T-helper 2 cell treated with Interferon-gamma antibody and Interleukin-4, amounts not matched to agents 5 μg/mL and 100 μg/mL, for 36 hours (primary cell): Measurements from ENCODE around the gene ODAD4.

Experiments
- DNase-seq: peaks from one replicate; pipeline ENCODE4 v3.0.0; 2021; ENCODE audit warnings: low spot score
- H3K27ac Mint-ChIP-seq: one replicate; pipeline ENCODE4 v1.8.0; 2021; ENCODE audit warnings: mild to moderate bottlenecking, mixed read lengths
- H3K27me3 Mint-ChIP-seq: one replicate; pipeline ENCODE4 v1.8.0; 2021; ENCODE audit warnings: low read depth, mixed read lengths
- H3K36me3 Mint-ChIP-seq: one replicate; pipeline ENCODE4 v1.8.0; 2021; ENCODE audit warnings: low read depth, mixed read lengths
- H3K4me1 Mint-ChIP-seq: one replicate; pipeline ENCODE4 v1.8.0; 2021; ENCODE audit warnings: low read depth, mixed read lengths
- H3K4me3 Mint-ChIP-seq: one replicate; pipeline ENCODE4 v1.8.0; 2022; ENCODE audit warnings: mild to moderate bottlenecking, moderate library complexity, mixed read lengths
- H3K9me3 Mint-ChIP-seq: one replicate; pipeline ENCODE4 v1.8.0; 2021; ENCODE audit warnings: mixed read lengths

ODAD4 gene

GRCh38 chr17:41965694-41966462 is 35.5 kb downstream of the ODAD4 start:
- H3K4me3 Mint-ChIP-seq = peak overlapping the region; percentile 87
- H3K4me1 Mint-ChIP-seq = peaks cover 27% of the 10 kb centered on the region
- H3K36me3 Mint-ChIP-seq = peaks cover 15% of the 10 kb centered on the region
- H3K27ac Mint-ChIP-seq = peak overlapping the region; percentile 66
- no peaks in the 10 kb centered on the region for H3K9me3 Mint-ChIP-seq
- H3K27me3 Mint-ChIP-seq = no peaks in the 10 kb centered on the region
- DNase-seq = peak; percentile 62

DNA sequence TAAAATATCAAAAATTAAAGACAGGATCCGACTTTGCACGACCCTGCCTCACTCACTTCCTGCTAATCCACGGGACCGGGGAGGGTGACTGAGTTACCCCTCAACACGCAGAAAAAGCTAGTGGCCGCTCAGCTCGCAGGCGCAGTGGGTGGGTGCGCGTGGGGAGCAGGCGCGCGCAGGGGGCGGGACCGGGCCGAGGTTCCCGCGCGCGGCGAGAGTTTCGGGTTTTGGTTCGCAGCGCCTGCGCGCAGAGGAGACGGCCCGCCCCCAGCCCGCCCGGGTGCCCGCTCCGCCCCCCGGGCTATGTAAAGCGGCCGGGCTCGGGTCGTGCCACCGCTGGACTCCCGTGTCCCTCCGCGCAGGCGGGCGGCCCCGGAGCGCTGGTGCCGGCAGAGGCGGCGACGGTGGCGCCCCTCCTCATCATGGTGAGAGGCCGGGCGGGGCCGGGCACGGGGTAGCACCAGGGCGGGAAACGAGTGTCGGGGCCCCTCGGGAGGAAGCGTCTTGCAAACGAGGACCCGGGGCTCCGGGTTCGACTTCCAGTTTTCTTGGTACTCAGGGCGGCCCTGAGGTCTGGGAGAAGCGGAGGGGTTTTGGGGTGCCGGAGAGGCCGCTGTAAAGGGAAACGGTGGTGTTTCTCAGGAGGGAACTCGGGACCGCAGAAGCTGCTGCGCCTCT is 36.2 kb downstream of the ODAD4 start, which contains the start of gene CNP:
Gene CNP (plus strand): TSS at position 333 of the 678 bp plus-strand sequence. CDS start 90 bp downstream, at position 423.
- H3K4me3 Mint-ChIP-seq = peak within 1 kb of the TSS; percentile 87
- H3K27ac Mint-ChIP-seq = peak within 1 kb of the TSS; percentile 79
- no peaks in the 10 kb centered on the region for H3K27me3 Mint-ChIP-seq
- peaks cover 30% of the 10 kb centered on the region for H3K4me1 Mint-ChIP-seq
- H3K36me3 Mint-ChIP-seq = peaks cover 17% of the 10 kb centered on the region
- peak; percentile 91 for DNase-seq
- no peaks in the 10 kb centered on the region for H3K9me3 Mint-ChIP-seq

GRCh38 chr17:41967141-41967920 is 36.9 kb downstream of the ODAD4 start:
- Mint-ChIP-seq H3K36me3 (peaks cover 20% of the 10 kb centered on the region), H3K27me3 (no peaks in the 10 kb centered on the region), H3K4me1 (peaks cover 30% of the 10 kb centered on the region), H3K9me3 (no peaks in the 10 kb centered on the region), H3K4me3 (peak overlapping the region; percentile 86), H3K27ac (peak overlapping the region; percentile 84)
- DNase-seq = peak; percentile 31

DNA sequence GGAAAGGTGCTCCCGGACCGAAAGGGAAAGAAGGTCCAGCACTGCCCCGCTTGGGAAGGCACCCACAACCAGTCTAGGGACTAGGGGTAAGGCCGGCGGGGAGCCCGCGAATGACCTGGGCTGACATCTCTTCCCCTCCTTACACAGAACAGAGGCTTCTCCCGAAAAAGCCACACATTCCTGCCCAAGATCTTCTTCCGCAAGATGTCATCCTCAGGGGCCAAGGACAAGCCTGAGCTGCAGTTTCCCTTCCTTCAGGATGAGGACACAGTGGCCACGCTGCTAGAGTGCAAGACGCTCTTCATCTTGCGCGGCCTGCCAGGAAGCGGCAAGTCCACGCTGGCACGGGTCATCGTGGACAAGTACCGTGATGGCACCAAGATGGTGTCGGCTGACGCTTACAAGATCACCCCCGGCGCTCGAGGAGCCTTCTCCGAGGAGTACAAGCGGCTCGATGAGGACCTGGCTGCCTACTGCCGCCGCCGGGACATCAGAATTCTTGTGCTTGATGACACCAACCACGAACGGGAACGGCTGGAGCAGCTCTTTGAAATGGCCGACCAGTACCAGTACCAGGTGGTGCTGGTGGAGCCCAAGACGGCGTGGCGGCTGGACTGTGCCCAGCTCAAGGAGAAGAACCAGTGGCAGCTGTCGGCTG is 37.6 kb downstream of the ODAD4 start:
- H3K4me3 Mint-ChIP-seq = peak overlapping the region; percentile 86
- no peaks in the 10 kb centered on the region for H3K27me3 Mint-ChIP-seq
- H3K9me3 Mint-ChIP-seq = no peaks in the 10 kb centered on the region
- peak overlapping the region; percentile 84 for H3K27ac Mint-ChIP-seq
- H3K36me3 Mint-ChIP-seq = peaks cover 24% of the 10 kb centered on the region
- H3K4me1 Mint-ChIP-seq = peaks cover 31% of the 10 kb centered on the region
- DNase-seq = no peak

DNA sequence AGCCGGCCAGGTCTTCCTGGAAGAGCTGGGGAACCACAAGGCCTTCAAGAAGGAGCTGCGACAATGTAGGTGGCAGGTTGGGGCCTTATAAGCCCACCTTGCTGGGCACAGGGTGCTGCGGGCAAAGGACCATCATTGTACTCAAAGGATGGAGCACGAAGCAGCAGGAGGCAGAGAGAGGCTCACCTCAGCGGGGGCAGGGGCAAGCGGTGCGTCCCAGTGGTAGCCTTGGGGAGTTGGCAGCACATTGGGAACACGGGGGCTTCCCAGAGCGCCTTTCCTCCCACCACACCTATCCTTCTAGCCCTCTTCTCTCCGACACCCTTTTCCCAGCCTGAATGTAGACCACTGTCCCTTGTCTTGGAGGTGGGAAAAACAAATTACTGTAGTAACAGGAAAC is 38.3 kb downstream of the ODAD4 start:
- DNase-seq = no peak
- Mint-ChIP-seq H3K27ac (no peak overlapping the region), H3K9me3 (no peaks in the 10 kb centered on the region), H3K27me3 (no peaks in the 10 kb centered on the region), H3K4me3 (no peak overlapping the region), H3K36me3 (peaks cover 29% of the 10 kb centered on the region), H3K4me1 (peaks cover 31% of the 10 kb centered on the region)

DNA sequence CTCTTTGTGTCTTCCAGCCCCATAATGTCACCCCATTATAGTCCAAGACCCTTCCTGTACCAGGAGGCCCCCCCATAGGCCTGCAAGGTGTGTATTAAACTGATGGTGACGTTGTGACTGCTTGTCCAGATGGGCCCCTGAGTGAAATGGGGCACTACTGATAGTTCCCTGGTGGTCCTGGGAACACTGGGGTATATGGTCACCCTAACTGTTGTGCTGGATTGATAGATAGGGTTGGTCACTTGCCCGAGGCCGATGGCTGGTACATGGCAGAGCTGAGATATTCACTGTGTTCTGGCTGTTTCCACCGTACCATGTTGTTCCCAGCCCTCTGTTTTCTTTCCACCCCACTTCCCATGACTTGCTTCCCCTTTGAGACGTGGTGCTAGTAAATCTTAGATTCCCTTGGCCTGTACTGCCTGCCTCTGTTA is 40.5 kb downstream of the ODAD4 start:
- Mint-ChIP-seq H3K36me3 (peaks cover 49% of the 10 kb centered on the region), H3K4me1 (peaks cover 20% of the 10 kb centered on the region), H3K9me3 (no peaks in the 10 kb centered on the region), H3K4me3 (no peak overlapping the region), H3K27ac (no peak overlapping the region), H3K27me3 (no peaks in the 10 kb centered on the region)
- DNase-seq = no peak

- H3K27me3 Mint-ChIP-seq = no peaks in the 10 kb centered on the region
- no peak overlapping the region for H3K4me3 Mint-ChIP-seq
- H3K27ac Mint-ChIP-seq = no peak overlapping the region
- H3K36me3 Mint-ChIP-seq = peaks cover 56% of the 10 kb centered on the region
- no peaks in the 10 kb centered on the region for H3K9me3 Mint-ChIP-seq
- DNase-seq = no peak
- peaks cover 21% of the 10 kb centered on the region for H3K4me1 Mint-ChIP-seq
Observed at GRCh38 chr17:41971721-41972523, 41.5 kb downstream of the ODAD4 start.

- Mint-ChIP-seq H3K4me1 (peaks cover 15% of the 10 kb centered on the region), H3K36me3 (peaks cover 63% of the 10 kb centered on the region), H3K27me3 (no peaks in the 10 kb centered on the region), H3K4me3 (no peak overlapping the region), H3K27ac (no peak overlapping the region), H3K9me3 (no peaks in the 10 kb centered on the region)
- no peak for DNase-seq
Observed at GRCh38 chr17:41972571-41973407, 42.4 kb downstream of the ODAD4 start.

GRCh38 chr17:41973408-41973811 is 43.0 kb downstream of the ODAD4 start:
- no peak overlapping the region for H3K27ac Mint-ChIP-seq

DNA sequence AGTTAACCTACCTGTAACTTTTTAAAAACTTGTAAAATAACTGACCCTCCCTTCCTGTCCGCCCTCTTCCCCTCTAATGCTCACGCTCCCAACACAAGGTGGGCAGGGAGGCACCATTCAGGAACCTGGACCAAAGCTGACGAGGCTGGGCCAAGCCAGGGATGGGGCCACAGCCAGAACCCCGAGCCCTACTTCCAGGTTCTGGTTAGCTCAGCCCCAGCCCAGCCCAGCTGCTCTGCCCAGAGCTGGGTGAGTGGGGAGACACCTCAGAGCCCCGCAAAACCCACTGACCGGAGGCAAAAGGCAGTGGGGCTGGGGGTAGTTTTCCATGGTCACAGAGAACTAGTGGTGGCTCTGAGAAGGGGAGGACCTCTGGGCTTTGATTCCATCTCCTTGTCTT is 43.6 kb downstream of the ODAD4 start:
- Mint-ChIP-seq H3K27ac (no peak overlapping the region), H3K36me3 (peaks cover 63% of the 10 kb centered on the region), H3K4me3 (no peak overlapping the region), H3K9me3 (no peaks in the 10 kb centered on the region), H3K4me1 (peaks cover 11% of the 10 kb centered on the region), H3K27me3 (no peaks in the 10 kb centered on the region)
- no peak for DNase-seq

More at GRCh38 chr17:41973408-41973811, 43.0 kb downstream of the ODAD4 start:
- Mint-ChIP-seq H3K9me3 (no peaks in the 10 kb centered on the region), H3K36me3 (peaks cover 61% of the 10 kb centered on the region), H3K27me3 (no peaks in the 10 kb centered on the region), H3K4me3 (no peak overlapping the region), H3K4me1 (peaks cover 11% of the 10 kb centered on the region)
- no peak for DNase-seq

DNA sequence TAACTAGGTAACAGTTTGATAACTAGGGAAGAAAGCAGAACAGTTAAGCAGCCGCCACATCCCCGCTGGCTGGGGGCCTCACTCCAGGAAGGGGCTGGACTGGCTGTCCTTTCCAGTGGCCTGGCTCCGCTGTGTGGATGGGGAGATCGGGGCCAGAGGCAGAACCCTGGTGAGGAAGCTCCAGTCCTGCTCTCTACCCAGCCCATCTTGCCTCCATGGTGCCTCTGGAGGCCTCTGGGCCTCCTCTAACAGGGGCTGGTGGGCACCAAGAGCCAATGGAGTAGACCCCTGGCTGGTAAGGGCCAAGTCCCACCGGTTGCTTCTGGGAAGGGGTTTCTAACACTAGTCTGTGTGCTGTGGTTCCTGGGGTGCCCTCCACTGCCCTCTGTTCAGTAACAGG is 44.2 kb downstream of the ODAD4 start:
- no peaks in the 10 kb centered on the region for H3K9me3 Mint-ChIP-seq
- H3K27me3 Mint-ChIP-seq = no peaks in the 10 kb centered on the region
- peaks cover 60% of the 10 kb centered on the region for H3K36me3 Mint-ChIP-seq
- no peak overlapping the region for H3K27ac Mint-ChIP-seq
- no peak overlapping the region for H3K4me3 Mint-ChIP-seq
- no peak for DNase-seq
- H3K4me1 Mint-ChIP-seq = peaks cover 11% of the 10 kb centered on the region
